T1000 (cell line): Measurements from ENCODE around the gene ZNF12.

Experiments used
- DNase-seq: peaks from one replicate; lab custom pipeline; 2025; ENCODE audit warnings: mixed read lengths; lab: John Stamatoyannopoulos, UW

The ZNF12 gene

DNA sequence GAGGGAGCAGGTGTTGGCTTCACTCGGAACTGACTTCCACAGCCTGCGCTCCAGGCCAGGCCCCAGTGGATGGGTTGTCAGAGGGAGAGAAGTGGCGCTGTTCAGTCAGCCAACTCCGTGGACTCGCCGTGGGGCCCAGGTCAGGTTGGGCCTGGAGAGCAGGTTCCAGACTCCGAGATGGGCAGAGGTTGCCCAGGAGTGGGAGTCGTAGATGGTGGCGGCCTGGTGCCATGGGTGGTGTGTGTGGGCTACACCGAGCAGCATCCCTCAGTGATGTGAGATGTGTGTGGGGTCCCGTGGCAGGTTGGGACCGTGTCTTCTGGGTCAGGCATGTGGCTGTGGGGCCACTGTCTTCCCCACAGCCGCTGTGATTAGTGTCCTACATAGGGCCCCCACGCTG lies 59.2 kb downstream of the ZNF12 start:
- DNase-seq, result no peak

DNA sequence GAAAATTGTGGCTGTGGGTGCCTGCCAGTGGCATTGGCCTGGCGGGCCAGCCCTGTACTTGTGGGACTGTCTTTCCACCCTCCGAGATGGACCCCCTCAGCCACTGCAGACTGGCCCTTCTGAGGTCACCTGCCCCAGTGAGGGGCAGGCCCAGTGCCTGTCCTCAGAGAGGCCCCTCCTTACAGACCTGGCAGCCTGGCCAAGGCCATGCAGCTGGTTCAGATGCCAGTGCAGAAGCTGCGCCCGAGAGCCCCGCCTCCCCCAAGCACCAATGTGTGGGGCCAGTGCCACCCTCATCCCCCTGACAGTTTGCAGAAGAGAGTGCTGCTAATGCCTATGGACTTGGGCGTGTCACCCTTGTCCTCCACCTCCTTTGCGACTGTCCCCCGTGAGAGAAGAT lies 59.7 kb downstream of the ZNF12 start:
- DNase-seq, result no peak

DNA sequence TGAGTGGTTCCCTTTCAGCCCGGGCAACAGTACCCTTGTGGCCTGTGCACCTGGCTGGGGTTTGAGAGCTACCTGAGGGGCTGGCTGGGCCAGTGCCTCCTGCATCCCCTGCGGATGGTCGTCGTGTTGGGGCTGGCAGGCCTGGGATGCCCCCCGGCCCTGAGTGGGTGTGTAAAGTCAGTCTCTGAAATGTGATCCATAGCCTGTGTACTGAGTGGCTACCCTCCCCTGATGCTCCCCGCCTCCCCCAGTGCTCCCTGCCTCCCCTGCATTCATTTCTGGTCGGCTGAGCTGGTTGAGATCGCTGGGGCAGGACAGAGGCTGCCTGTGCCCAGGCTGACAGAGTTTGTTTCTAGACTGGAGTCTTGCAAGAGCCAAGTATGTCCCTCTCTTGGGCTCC lies 60.3 kb downstream of the ZNF12 start:
- DNase-seq, result no peak

DNA sequence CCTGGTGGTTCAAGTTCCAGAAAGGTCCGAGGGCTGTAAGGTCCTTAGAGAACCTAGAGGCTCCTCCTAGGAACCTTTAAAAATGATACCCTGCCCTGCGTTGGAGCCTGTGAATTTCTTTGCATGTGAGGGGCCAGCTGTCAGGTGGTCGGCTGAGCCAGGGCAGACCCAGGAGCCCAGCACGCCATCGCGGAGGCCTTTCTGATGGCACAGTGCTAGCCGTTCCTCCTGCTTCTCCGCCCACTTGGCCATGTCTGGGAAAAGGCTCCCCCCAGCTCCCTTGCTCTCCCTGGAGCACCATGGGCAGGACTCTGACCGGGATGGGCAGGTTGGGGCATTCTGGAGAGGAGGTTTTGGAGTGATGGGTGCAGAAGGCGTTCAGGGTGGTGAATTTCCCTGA lies 62.0 kb downstream of the ZNF12 start:
- no peak for DNase-seq

DNA sequence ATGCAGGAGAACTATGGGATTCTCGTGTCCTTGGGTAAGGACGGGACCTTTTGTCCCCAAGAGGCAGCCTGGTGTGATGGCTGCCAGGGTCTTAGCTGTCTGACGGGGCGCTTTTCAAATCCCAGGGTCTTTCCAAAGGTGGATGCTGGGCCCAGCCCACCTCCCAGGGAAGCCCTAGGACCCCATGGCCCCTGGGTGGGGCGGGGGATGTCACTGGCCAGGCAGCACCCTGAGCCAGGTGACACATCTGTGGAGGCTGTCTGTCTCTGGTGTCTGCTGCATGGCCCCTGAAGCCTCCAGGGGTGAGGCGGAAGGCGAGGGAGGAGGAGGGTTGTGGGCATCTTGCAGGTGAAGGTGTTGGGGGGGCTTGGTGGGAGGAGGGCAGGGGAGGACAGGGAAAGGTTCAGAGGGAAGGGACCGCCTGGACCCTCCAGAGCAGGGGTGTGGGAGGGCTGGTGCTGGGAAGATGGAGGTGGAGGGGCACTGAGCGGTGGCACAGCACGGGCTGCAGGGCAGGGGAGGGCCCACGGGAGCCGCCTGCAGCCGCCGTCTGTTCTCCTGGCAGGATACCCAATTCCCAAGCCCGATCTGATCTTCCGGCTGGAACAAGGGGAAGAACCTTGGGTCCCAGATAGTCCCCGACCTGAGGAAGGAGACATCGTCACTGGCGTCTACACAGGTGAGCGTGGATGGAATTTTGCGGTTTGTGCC lies 62.7 kb downstream of the ZNF12 start:
- no peak for DNase-seq

DNA sequence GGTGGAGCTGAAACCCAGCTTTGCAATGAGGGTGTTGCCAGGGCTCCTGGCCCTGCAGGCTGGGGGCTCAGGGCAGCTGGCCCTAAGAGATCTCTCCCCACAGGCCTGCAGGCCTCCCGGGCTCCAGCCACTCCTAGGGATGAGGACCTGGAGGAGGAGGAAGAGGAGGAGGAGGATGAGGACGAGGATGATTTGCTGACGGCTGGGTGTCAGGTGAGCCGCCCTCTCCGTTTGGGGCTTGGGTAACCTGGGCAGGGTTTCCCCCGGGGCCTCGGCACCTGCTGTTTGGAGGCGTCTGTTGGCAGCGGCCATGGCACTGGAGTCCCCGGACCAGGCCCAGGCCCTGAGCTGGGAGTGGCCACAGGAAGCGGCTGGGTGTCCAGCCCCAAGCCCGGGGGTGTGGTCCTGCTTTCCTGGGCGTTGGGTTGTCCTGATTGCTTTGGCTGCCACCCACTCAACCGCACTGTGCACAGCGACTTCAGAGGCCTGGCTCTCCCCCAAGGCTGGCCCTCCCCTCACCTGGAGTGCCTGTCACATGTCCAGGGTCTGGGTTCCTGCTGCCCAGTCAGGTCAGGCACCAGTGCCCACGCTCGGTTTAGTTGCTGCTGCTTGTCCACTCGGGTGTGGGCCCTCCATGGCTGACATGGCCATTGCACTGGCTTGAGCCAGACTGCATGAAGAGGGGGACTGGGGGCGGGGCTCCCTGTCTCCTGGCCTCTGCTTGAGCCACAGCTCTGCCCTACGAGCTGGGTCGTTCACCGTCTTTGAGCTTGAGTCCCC lies 63.7 kb downstream of the ZNF12 start:
- DNase-seq, result no peak

DNA sequence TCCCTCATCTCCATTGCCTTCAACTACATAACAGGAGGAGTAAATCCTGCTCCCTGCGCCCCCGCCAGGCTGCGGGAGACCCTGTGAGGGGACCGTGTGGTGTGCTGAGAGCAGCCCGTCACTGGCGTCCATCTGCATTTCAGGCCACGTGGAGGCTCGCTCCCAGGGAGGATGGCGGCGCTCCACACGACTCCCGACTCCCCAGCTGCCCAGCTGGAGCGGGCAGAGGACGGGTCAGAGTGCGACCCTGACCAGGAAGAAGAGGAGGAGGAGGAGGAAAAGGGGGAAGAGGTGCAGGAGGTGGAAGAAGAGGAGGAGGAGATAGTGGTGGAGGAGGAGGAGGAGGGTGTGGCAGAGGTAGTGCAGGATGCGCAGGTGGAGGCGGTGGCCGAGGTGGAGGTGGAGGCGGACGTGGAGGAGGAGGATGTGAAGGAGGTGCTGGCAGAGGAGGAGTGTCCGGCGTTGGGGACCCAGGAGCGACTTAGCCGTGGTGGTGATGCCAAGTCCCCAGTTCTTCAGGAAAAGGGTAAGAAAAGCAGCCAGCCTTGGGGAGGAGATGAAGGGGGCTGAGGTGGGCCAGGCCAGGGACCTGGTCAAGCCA lies 64.4 kb downstream of the ZNF12 start:
- DNase-seq, result no peak

DNA sequence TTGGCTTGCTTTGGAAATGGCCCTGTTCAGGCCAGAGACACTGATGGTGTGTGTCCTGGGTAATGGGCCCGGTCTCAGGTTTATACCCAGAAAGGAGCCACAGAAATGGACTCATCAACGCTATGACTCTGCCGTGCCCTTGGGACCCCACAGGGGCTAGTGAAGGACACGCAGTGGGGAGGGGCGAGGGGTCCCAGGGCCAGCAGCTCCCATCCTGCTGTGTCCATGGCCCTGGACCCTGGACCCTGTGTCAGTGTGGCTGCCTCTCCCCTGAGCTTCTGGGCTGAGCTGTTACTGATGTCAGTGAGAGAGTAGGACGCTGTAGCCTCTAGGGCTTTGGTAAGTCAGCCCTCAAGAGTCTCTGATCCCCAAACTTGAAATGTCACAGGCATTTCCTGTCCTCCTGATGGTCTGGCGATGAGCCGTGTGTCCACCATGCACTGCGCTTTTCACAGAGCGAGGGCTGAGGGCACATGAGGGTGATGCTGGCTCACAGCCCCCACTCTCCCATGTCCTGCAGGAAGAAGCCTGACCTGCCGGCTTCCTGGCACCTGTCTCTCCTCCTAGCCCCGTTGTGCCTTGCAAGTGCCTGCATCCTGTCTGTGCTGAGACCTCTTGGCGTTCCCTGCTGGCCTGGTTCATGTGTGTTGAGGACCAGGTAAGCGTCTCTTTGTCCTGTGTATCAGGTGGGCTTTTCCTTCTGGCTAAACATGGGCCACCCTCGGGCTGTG lies 65.3 kb downstream of the ZNF12 start:
- no peak for DNase-seq

DNA sequence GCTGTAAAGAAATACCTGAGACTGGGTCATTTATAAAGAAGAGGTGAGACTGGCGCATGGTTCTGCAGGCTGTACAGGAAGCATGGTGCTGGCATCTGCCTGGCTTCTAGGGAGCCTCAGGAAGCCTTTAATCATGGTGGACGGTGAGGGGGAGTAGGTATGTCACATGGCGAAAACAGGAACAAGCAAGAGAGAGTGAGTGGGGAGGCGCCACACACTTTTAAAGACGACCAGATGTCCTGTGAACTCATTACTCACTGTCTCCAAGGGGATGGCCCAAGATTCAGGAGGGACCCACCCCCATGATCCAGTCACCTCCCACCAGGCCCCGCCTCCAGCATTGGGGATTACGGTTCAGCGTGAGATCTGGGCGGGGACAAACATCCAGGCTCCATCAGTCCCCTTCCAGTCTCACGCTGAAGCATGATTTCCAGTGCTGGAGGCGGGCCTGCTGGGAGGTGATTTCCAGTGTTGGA lies 66.5 kb downstream of the ZNF12 start:
- no peak for DNase-seq

DNA sequence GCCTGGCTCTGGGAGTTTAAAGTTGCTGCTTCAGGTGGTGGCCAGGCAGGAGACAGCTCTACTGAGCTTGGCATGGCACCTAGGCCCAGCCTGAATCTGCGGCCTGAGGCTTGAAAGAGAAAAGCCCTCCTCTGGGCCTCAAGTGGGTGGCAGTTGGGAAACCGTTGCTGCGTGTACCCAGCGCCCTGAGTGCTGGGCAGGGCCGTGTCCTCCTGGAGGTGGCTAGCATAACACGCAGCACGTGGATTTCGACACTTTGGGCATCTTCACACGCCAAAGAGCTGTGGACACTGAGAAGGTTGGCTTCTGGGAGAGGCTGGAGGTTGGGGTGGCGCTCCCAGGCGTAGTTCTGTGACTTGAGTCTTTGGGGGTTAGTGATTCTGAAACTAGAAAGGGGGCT lies 67.1 kb downstream of the ZNF12 start:
- DNase-seq, result no peak

DNA sequence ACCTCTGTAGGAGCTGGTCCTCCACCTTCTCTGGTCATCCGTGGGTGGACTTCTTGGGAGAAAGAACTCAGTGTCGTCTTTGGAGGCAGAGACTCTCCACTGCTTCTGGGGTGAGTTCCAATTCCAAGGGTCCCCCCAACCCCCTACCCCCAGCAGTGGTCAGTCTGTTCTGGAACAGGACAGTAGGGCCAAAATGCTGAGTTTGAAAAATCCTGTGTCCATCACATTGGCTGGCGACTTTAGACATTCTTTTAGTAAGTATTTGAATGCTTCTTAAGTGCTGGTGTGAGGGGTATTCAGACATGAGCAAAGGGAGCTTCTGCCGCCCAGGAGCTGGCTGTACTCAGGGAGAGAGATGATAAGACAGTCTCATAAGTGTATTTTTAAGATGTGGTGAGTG lies 67.7 kb downstream of the ZNF12 start:
- no peak for DNase-seq
